Natural killer cell treated with Interleukin-12 subunit alpha and Interleukin-12 subunit beta and Interleukin-15 and Interleukin-18, amount 100 ng/mL, for 72 hours (primary cell): ENCODE measurements around the gene C3orf22. TPM values are rescaled to one million over a fixed set of nuclear protein-coding genes. Genes with fewer than 3 reads are reported as not detected.

Experiments
- ATAC-seq, 2 donors: fragments of 150-1000 bp; cut with Tn5 transposase in 1 of 2; sonication (Bioruptor Pico), chemical (Tn5 transposase) in 1 of 2; 2 replicates each; pipeline ENCODE4 v1.10.0; 2021
- DNase-seq: peaks from one replicate; pipeline ENCODE4 v3.0.0; 2022; ENCODE audit warnings: low spot score
- H3K27ac Mint-ChIP-seq, 2 donors: 1 replicate in 1 of 2; 2 replicates in 1 of 2; pipeline ENCODE4 v1.8.0; 2022; ENCODE audit warnings: mixed read lengths in 2 of 2, mild to moderate bottlenecking in 1 of 2, moderate library complexity in 1 of 2
- H3K27me3 Mint-ChIP-seq, 2 donors: 1 replicate in 1 of 2; 2 replicates in 1 of 2; pipeline ENCODE4 v1.8.0; 2022; ENCODE audit warnings: mixed read lengths in 2 of 2
- H3K36me3 Mint-ChIP-seq: one replicate; pipeline ENCODE4 v1.8.0; 2022; ENCODE audit warnings: mixed read lengths
- H3K4me1 Mint-ChIP-seq, 2 donors: 1 replicate in 1 of 2; 2 replicates in 1 of 2; pipeline ENCODE4 v1.8.0; 2022; ENCODE audit warnings: low read depth in 2 of 2, mixed read lengths in 2 of 2, mild to moderate bottlenecking in 1 of 2
- H3K4me3 Mint-ChIP-seq: one replicate; pipeline ENCODE4 v1.8.0; 2022; ENCODE audit warnings: mixed read lengths
- H3K9me3 Mint-ChIP-seq: 2 replicates; pipeline ENCODE4 v1.8.0; 2022; ENCODE audit warnings: mixed read lengths
- total RNA-seq, 2 donors: library from RNA; stranded (reverse); gene quantifications; one replicate each; pipeline ENCODE4 v1.2.3, GENCODE V29; 2022

The C3orf22 gene
- total RNA-seq, 2 donors from 2014 or later, result not detected

DNA sequence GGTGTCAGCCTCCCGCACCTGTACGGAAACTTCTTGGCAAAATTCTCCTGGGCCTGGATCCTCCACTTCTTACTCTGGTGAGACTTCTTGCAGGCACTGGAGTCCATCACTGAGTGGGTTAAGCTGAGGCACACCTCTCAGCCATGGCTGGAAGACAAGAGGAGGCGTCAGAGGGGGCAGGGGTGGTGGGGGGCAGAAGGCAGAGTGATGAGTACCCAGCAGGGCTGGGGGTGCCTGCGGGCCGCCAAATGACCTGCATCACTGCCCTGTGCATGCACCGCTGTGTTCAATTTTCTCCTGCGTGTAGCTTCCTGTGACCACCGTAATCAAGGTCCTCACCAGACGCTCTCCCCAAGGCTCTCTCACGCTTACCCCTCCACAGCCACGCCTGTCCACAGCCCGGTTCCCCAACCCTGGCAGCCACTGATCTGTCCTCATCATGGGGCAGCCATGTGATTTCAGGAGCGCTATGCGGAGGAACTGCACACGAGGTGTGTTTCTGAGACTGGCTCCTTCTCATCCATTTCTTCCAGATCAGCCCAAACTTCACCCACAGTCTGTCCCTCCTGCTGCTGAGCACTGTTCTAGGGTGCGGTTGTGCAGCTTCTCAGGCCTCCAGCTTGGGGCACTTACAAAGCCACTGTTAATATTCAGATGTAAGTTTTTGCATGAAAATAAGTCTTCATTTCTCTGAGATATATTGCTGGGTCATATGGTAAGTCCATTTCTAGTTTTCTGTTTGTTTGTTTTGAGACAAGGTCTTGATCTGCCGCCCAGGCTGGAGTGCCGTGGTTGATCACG lies 5.2 kb downstream of the C3orf22 start:
- Mint-ChIP-seq H3K4me3 (no peak overlapping the region), H3K27ac (no peak overlapping the region), H3K27me3 (peaks cover 10% of the 10 kb centered on the region in 2 donors), H3K9me3 (no peaks in the 10 kb centered on the region), H3K4me1 (no peaks in the 10 kb centered on the region), H3K36me3 (no peaks in the 10 kb centered on the region)
- peak; percentile 55 for DNase-seq
- no peak for ATAC-seq

DNA sequence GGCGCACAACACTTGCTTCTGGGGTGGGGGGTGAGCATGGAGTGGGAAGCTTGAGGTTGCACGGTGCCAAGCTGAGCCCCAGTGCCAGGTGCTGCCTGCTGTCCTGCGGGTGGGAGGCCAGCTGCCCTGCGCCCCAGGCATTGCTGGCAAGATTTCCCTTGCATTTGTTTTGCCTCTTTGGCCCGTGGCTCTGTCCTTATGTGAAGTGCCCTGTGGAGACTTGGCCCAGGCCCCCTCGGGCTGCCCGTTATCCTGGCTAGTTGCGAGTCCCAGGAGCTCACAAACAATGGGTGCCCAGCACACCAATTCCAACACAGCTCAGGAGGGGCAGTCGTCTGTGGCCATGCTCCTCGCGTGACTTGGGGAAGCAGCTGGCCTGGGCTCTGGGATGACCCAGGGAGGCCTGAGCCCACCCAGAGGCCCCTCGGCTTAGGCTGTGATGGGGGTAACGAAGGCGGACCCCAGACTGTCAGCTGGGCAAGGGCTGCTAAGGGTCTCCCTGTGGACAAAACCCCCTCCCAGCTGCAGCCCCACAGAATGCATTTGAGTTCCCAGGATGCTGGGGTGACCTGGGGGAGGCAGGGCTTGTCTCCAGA lies 5.9 kb downstream of the C3orf22 start:
- H3K27ac Mint-ChIP-seq, result no peak overlapping the region

DNA sequence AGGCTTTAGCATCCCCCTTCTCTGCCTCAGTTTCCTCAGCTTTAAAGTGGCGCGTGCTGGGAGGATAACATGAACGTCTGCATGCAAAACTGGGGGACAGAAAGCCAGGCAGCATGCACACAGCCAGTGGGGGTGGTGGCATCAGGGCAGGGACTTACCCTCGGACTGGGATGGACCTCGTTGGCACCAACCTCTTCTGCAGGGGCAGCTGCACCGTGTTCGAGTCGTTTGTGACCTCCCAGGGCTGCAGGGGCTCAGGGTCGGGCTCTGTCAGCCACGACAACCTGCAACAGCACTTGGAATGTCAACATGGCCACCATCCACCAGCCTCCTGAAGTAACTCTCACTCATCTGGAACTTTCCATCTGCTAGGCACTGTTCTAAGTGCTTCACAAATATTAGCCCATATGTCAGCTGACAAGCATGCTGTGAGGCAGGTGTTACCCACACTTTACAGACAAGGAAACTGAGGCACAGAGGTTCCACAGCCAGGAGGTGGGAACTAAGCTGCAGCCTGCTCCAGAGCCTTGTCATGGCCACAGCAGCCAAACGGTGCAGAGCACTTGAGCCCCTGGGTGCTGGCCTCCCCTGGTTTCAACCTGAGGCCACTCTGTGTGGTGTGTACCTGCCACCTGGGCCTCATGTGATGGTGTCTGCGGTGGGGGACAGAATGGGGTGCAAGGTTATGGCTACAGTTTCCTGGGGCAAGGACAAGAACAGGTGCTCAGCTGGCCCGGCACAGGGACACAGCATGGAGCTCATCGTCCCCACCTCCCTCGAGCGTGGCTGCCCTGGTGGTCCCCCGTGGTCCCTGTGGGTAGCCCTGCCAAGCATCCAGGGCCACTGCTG lies 6.7 kb downstream of the C3orf22 start:
- H3K36me3 Mint-ChIP-seq, result no peaks in the 10 kb centered on the region
- H3K9me3 Mint-ChIP-seq, result no peaks in the 10 kb centered on the region
- no peaks in the 10 kb centered on the region for H3K4me1 Mint-ChIP-seq
- no peak overlapping the region for H3K27ac Mint-ChIP-seq
- H3K27me3 Mint-ChIP-seq, result peaks cover 10 to 13% of the 10 kb centered on the region in 2 donors
- no peak overlapping the region for H3K4me3 Mint-ChIP-seq
- DNase-seq (peak; percentile 54), ATAC-seq (peak in 1 of 2 donors; percentile 7)

More for the DNA sequence above, 5.9 kb downstream of the C3orf22 start:
- Mint-ChIP-seq H3K4me3 (no peak overlapping the region), H3K36me3 (no peaks in the 10 kb centered on the region), H3K27me3 (peaks cover 10% of the 10 kb centered on the region in 2 donors), H3K9me3 (no peaks in the 10 kb centered on the region), H3K4me1 (no peaks in the 10 kb centered on the region)
- DNase-seq, result peak; percentile 47
- no peak for ATAC-seq

DNA sequence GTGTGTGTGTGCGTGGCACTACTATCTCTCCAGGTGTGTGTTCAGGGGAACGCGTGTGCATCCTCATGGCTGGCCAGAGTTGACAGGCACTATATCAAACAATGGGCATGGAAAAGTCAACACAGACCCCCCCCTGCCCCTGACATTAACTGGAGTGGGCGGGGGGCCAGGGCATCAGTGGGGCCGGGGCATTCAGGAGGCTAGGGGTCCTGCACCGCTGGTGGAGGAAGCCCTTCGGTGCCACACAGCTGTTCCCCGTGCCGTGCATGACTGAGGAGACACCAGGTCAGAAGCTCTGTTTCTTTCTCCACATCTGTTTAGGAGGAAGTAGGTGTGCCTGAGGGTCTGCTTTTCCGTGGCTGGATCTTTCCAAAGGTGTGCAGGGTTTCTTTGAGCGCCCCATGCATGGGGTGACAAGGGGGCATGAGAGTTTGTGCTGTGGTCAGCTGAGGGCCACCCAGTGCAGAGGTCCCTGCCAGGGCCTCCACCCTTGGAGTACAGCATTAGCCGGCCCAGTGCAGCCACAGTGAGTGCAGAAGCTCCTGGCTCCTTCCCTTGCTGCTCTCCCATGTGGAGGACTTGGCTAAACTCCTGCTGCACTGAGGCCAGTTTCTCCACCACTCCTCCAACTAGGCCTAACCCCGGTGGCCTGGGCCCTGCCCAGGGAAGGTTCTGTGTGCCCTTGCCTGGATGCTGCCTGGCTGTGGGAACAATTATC lies 7.5 kb downstream of the C3orf22 start:
- no peaks in the 10 kb centered on the region for H3K4me1 Mint-ChIP-seq
- no peaks in the 10 kb centered on the region for H3K9me3 Mint-ChIP-seq
- H3K27me3 Mint-ChIP-seq, result peaks cover 10 to 17% of the 10 kb centered on the region in 2 donors
- H3K4me3 Mint-ChIP-seq, result no peak overlapping the region
- ATAC-seq (peak in 1 of 2 donors; percentile 24), DNase-seq (peak; percentile 38)
- no peak overlapping the region for H3K27ac Mint-ChIP-seq
- no peaks in the 10 kb centered on the region for H3K36me3 Mint-ChIP-seq

DNA sequence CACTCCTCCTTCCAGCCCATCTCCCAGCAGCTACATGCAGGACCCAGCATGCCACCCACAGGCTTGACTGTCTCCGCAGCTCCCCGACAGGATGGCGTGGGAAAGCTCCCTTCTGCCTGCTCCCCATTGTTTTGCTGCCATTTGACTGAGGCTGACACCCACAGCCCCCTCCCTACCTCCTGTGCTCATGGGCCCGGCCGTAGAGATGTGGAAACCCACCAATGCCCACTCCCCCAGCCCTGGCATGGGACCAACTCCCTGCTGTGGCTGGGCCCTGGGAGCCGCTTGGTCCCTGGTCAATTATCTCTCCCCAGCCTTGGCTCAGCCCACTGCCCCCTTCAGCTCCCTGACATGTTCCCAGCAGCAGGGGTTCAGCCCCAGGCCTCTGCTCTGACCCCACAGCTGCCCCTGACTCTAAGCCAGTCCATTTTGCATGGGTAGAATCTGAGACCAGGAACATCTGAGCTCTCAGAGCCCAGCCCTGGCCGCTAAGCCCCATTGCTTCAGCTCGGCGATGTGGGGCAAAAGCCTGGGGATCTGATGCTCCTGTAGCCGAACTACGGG lies 8.2 kb downstream of the C3orf22 start:
- DNase-seq (peak; percentile 54), ATAC-seq (no peak)
- H3K4me3 Mint-ChIP-seq, result no peak overlapping the region
- no peak overlapping the region for H3K27ac Mint-ChIP-seq
- no peaks in the 10 kb centered on the region for H3K4me1 Mint-ChIP-seq
- peaks cover 10 to 17% of the 10 kb centered on the region in 2 donors for H3K27me3 Mint-ChIP-seq
- no peaks in the 10 kb centered on the region for H3K36me3 Mint-ChIP-seq
- no peaks in the 10 kb centered on the region for H3K9me3 Mint-ChIP-seq

DNA sequence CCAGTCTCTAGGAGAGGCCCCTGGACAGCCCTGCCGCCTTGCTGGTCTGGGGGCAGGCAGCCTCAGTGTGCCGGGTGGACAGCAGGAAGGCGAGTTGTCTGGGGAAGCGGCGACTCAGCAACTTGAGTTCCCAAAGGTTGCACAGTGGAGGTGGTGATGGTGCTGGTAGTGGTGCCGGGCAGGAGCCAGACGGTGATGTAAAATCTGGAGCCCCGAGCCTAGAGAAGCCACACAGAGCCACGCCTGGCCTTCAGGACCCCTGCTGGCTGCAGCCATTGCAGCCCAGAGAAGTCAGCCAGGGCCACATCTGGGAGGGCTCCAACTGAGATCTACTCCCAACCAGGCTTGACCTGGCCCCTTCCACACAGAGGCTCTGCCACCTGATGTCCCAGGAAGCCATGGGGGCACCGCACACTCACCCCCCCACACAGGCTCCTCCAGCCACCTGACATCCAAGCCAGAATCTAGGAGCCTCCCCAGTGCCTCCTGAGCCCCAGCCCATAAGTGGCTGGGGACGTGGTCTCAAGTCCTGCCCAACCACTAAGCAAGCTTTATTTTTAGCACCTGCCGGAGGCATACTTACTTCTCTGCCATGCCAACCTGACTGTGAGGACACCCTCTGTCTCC lies 8.8 kb downstream of the C3orf22 start:
- DNase-seq, result peak; percentile 59
- no peaks in the 10 kb centered on the region for H3K36me3 Mint-ChIP-seq

DNA sequence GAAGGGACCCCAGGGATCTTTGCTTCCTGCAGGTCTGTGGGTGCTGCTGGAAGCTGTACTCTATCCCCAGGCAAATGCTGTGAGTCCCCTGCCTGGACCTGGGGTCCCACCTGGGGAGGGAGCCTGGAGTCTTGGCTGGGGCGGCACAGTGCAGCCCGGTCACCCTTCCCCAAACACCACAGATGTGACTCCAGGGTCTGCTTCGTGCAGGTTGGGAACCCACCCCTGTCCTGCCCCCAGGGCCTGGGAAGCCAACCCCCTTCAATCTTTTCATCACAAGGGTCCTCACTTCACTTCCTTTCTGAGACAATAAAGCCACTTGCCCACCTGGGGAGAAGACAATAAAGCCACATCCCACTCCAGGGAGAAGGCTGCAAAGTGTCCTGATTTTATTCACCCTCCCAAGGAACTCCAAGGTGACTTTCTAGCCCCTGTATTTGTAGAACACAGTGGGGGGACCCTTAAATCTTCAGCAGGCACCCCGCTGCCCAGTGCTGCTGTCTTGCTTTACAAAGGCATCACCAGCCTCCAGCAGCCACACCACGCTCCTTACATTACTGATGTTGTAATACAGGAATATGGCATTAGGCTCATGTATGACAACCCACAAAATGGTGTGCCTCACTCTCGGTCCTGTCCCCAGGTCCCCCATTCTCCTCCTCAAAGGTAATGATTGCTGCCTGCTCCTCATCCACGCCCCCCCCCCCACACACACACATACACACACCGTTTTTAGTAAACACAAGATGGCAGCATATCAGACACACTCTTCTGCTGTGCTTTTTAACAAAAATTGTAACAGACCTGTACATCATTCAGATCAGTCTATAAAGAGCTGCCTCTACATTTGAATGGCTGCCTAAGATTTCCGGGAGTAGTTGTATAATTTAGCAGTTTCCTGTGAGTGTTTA lies 9.9 kb downstream of the C3orf22 start:
- Mint-ChIP-seq H3K4me3 (no peak overlapping the region), H3K9me3 (no peaks in the 10 kb centered on the region), H3K4me1 (no peaks in the 10 kb centered on the region), H3K27ac (no peak overlapping the region), H3K36me3 (no peaks in the 10 kb centered on the region), H3K27me3 (peaks cover 10 to 17% of the 10 kb centered on the region in 2 donors)
- DNase-seq (peak; percentile 40), ATAC-seq (no peak)

More for the DNA sequence above, 8.8 kb downstream of the C3orf22 start:
- H3K27me3 Mint-ChIP-seq, result peaks cover 10 to 17% of the 10 kb centered on the region in 2 donors
- no peak overlapping the region for H3K27ac Mint-ChIP-seq
- no peaks in the 10 kb centered on the region for H3K9me3 Mint-ChIP-seq
- no peaks in the 10 kb centered on the region for H3K4me1 Mint-ChIP-seq
- H3K4me3 Mint-ChIP-seq, result no peak overlapping the region
- ATAC-seq, result no peak

DNA sequence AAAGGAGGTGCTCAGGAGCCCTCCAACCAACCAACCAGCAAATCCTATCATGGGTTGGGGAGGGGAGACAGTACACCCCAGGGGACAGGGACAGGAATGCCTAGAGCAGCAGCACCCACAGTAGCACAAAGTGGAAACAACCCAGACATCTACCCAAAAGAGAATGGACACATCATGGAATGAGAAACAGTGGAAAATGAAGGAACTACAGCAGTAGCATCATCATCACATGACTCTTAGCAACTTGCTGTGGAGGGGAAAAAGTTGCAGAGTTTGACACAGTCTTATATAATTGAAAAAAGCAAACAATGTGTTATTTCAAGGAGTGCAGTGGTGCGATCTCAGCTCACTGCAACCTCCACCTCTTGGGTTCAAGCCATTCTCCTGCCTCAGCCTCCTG lies 11.0 kb downstream of the C3orf22 start:
- H3K9me3 Mint-ChIP-seq, result no peaks in the 10 kb centered on the region
- H3K27me3 Mint-ChIP-seq, result peaks cover 10 to 17% of the 10 kb centered on the region in 2 donors
- H3K4me3 Mint-ChIP-seq, result no peak overlapping the region
- DNase-seq (no peak), ATAC-seq (no peak)
- no peaks in the 10 kb centered on the region for H3K36me3 Mint-ChIP-seq
- H3K4me1 Mint-ChIP-seq, result no peaks in the 10 kb centered on the region
- no peak overlapping the region for H3K27ac Mint-ChIP-seq

GRCh38 chr3:126546549-126547239 lies 12.0 kb downstream of the C3orf22 start:
- DNase-seq, result no peak
- no peaks in the 10 kb centered on the region for H3K4me1 Mint-ChIP-seq
- H3K27me3 Mint-ChIP-seq, result peaks cover 10 to 17% of the 10 kb centered on the region in 2 donors
- no peak overlapping the region for H3K27ac Mint-ChIP-seq
- no peaks in the 10 kb centered on the region for H3K36me3 Mint-ChIP-seq
- no peak for ATAC-seq
- no peaks in the 10 kb centered on the region for H3K9me3 Mint-ChIP-seq
- H3K4me3 Mint-ChIP-seq, result no peak overlapping the region

GRCh38 chr3:126546013-126546412 lies 12.7 kb downstream of the C3orf22 start:
- DNase-seq (peak; percentile 25), ATAC-seq (no peak)
- Mint-ChIP-seq H3K36me3 (no peaks in the 10 kb centered on the region), H3K4me1 (peaks cover 3 to 4% of the 10 kb centered on the region in 2 donors), H3K27ac (no peak overlapping the region), H3K9me3 (no peaks in the 10 kb centered on the region), H3K27me3 (peaks cover 9 to 21% of the 10 kb centered on the region in 2 donors), H3K4me3 (no peak overlapping the region)

GRCh38 chr3:126545544-126545943 lies 13.2 kb downstream of the C3orf22 start:
- Mint-ChIP-seq H3K4me3 (no peak overlapping the region), H3K4me1 (peaks cover 8% of the 10 kb centered on the region in 2 donors)

More at GRCh38 chr3:126545544-126545943, 13.2 kb downstream of the C3orf22 start:
- Mint-ChIP-seq H3K27me3 (peaks cover 4 to 25% of the 10 kb centered on the region in 2 donors), H3K36me3 (no peaks in the 10 kb centered on the region), H3K27ac (no peak overlapping the region), H3K9me3 (no peaks in the 10 kb centered on the region)
- DNase-seq (no peak), ATAC-seq (no peak)
